HL-60 (cell line): ENCODE measurements around the gene CD14.
"Not testable (repeated sequence)": the region's sequence is repeated elsewhere in the genome, so short reads cannot be mapped to it uniquely, and the experiment has no call there.

Source experiments
- DNase-seq, 2 experiments: peaks; one replicate each; pipeline ENCODE4 v3.0.0-alpha.2; 2010 to 2020; ENCODE audit warnings: low read depth in 1 of 2, low spot score in 1 of 2
- H3K27ac ChIP-seq: fragments of 250-450 bp; sonication (Bioruptor Pico); replicated peaks from 2 replicates; pipeline ENCODE4 v1.5.1; 2020; ENCODE audit warnings: mild to moderate bottlenecking, moderate library complexity
- H3K27me3 ChIP-seq: fragments of 250-450 bp; sonication (Bioruptor Pico); 2 replicates; pipeline ENCODE4 v1.5.1; 2021; ENCODE audit warnings: mild to moderate bottlenecking, moderate library complexity; ENCODE audit not compliant: insufficient read depth, poor library complexity, severe bottlenecking
- H3K4me3 ChIP-seq: replicated peaks from 2 replicates; pipeline ENCODE4 v1.5.1; 2011; ENCODE audit warnings: mild to moderate bottlenecking, control low read depth, low read length; ENCODE audit not compliant: insufficient read depth
- CTCF ChIP-seq: IDR thresholded peaks from one replicate; pipeline ENCODE4 v1.5.1; 2011; ENCODE audit warnings: low read length, control low read depth, inconsistent platforms; ENCODE audit not compliant: insufficient read depth
- GABPA ChIP-seq: IDR thresholded peaks from 2 replicates; pipeline ENCODE4 v1.6.1; 2012; ENCODE audit warnings: low read depth
- POLR2AphosphoS5 ChIP-seq: IDR thresholded peaks from 2 replicates; pipeline ENCODE4 v1.6.1; 2012; ENCODE audit warnings: low read depth
- REST ChIP-seq: IDR thresholded peaks from 2 replicates; pipeline ENCODE4 v1.6.1; 2012; ENCODE audit warnings: low read depth; ENCODE audit not compliant: insufficient replicate concordance
- SPI1 ChIP-seq: IDR thresholded peaks from 2 replicates; pipeline ENCODE4 v1.6.1; 2012; ENCODE audit warnings: low read depth, mild to moderate bottlenecking, borderline replicate concordance

The CD14 gene

GRCh38 chr5:140596321-140596741 is 36.6 kb downstream of the CD14 start:
- H3K27ac ChIP-seq, result peak overlapping the region; percentile 59; the same call in 1 of the 2 replicates
- no peaks in the 10 kb centered on the region for H3K27me3 ChIP-seq
- TF ChIP-seq REST, result no peak
- no peak for TF ChIP-seq SPI1
- TF ChIP-seq GABPA, result no peak
- TF ChIP-seq POLR2AphosphoS5, result no peak
- no peak for TF ChIP-seq CTCF
- no peak for DNase-seq
- H3K4me3 ChIP-seq, result no peak overlapping the region

- H3K27ac ChIP-seq, result peak overlapping the region; percentile 59
- peak; percentile 93 to 97 for DNase-seq
- TF ChIP-seq REST (no peak), SPI1 (peak; percentile 40; the same call in 1 of the 2 replicates), POLR2AphosphoS5 (peak; percentile 68)
Observed at GRCh38 chr5:140595538-140596300, 37.3 kb downstream of the CD14 start.

GRCh38 chr5:140594169-140594568 is 38.8 kb downstream of the CD14 start:
- DNase-seq, result no peak
- TF ChIP-seq POLR2AphosphoS5 (no peak), CTCF (no peak)
- no peaks in the 10 kb centered on the region for H3K27me3 ChIP-seq
- no peak overlapping the region for H3K4me3 ChIP-seq
- no peak overlapping the region for H3K27ac ChIP-seq

More at GRCh38 chr5:140595538-140596300, 37.3 kb downstream of the CD14 start:
- H3K4me3 ChIP-seq, result no peak overlapping the region
- no peaks in the 10 kb centered on the region for H3K27me3 ChIP-seq

GRCh38 chr5:140593070-140593469 is 39.9 kb downstream of the CD14 start:
- DNase-seq, H3K27ac ChIP-seq, H3K4me3 ChIP-seq, H3K27me3 ChIP-seq: not testable (repeated sequence)
